SH-SY5Y (cell line): ENCODE data around the gene MARCHF3.

ENCODE experiments used
- GATA2 ChIP-seq: IDR thresholded peaks from 2 replicates; pipeline ENCODE4 v1.6.1; 2011; ENCODE audit warnings: mild to moderate bottlenecking, low read depth, low read length
- GATA3 ChIP-seq: IDR thresholded peaks from 2 replicates; pipeline ENCODE4 v1.6.1; 2011; ENCODE audit warnings: low read depth, mild to moderate bottlenecking, low read length, moderate library complexity

The MARCHF3 gene

GRCh38 chr5:126939887-126940286, 90.5 kb downstream of the MARCHF3 start:
- TF ChIP-seq GATA2 (no peak), GATA3 (no peak)

GRCh38 chr5:126938466-126938865, 91.9 kb downstream of the MARCHF3 start:
- no peak for TF ChIP-seq GATA3
- no peak for TF ChIP-seq GATA2

- TF ChIP-seq GATA3 (no peak), GATA2 (no peak)
These were observed 92.6 kb downstream of the MARCHF3 start for GRCh38 chr5:126937771-126938170.

GRCh38 chr5:126936775-126937418, 93.5 kb downstream of the MARCHF3 start:
- no peak for TF ChIP-seq GATA3
- TF ChIP-seq GATA2, result no peak

- TF ChIP-seq GATA3, result no peak
- TF ChIP-seq GATA2, result no peak
These were observed 98.2 kb downstream of the MARCHF3 start for GRCh38 chr5:126931963-126932660.

- TF ChIP-seq GATA3, result no peak
- TF ChIP-seq GATA2, result no peak
These were observed 102.3 kb downstream of the MARCHF3 start for GRCh38 chr5:126928041-126928440.

GRCh38 chr5:126927429-126927828, 102.9 kb downstream of the MARCHF3 start:
- TF ChIP-seq GATA2, result no peak
- TF ChIP-seq GATA3, result no peak

GRCh38 chr5:126926187-126926586, 104.2 kb downstream of the MARCHF3 start:
- no peak for TF ChIP-seq GATA2
- TF ChIP-seq GATA3, result no peak

- TF ChIP-seq GATA2 (no peak), GATA3 (no peak)
These were observed 104.9 kb downstream of the MARCHF3 start for GRCh38 chr5:126925482-126925881.

- TF ChIP-seq GATA2 (no peak), GATA3 (no peak)
These were observed 105.9 kb downstream of the MARCHF3 start for GRCh38 chr5:126924331-126925033.

GRCh38 chr5:126921241-126922091, 108.9 kb downstream of the MARCHF3 start:
- TF ChIP-seq GATA2 (no peak), GATA3 (no peak)

GRCh38 chr5:126920291-126920690, 110.1 kb downstream of the MARCHF3 start:
- TF ChIP-seq GATA2 (no peak), GATA3 (no peak)

GRCh38 chr5:126919566-126919965, 110.8 kb downstream of the MARCHF3 start:
- TF ChIP-seq GATA3 (no peak), GATA2 (no peak)

- TF ChIP-seq GATA2 (no peak), GATA3 (no peak; the same call in 1 of the 2 replicates)
These were observed 111.8 kb downstream of the MARCHF3 start for GRCh38 chr5:126918615-126918957.
